GM04503 (cell line): ENCODE data around the gene LATS1.

Experiments used
- DNase-seq: peaks from one replicate; pipeline ENCODE4 v3.0.0-alpha.2; 2012; ENCODE audit warnings: low read depth

LATS1 gene

DNA sequence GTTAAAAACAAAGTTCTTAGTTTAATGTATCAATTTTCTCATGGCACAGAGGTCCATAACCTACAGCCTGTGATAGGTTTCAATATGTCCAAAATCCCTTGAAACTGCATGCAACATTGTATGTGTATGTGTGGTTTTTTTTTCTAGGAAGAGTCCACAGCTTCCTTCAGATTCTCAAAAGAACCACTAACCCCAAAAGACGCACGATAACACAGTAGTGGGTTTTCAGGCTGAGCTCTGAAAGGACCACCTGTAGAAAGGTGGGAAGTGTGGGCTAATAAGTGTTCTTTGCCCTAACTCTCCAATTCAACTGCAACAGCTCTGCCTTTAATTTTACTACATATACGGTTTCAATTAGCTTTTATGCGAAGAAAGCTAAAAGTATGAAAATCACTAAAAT, 57.9 kb downstream of the LATS1 start:
- no peak for DNase-seq

DNA sequence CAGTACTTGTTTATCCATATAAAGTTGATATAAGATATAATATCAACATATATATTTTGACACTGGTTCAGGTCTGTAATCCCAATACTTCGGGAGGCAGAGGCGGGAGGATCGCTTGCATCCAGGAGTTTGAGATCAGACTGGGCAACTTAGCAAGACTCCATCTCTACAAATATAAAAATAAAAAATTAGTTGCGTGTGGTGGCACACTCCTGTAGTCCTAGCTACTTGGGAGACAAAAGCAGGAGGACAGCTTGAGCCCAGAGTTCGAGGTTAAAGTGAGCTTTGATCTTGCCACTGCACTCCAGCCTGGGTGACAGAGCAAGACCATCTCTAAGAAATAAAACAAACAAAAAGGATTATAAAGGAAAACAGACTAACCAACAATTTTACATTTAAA, 60.5 kb downstream of the LATS1 start:
- no peak for DNase-seq

DNA sequence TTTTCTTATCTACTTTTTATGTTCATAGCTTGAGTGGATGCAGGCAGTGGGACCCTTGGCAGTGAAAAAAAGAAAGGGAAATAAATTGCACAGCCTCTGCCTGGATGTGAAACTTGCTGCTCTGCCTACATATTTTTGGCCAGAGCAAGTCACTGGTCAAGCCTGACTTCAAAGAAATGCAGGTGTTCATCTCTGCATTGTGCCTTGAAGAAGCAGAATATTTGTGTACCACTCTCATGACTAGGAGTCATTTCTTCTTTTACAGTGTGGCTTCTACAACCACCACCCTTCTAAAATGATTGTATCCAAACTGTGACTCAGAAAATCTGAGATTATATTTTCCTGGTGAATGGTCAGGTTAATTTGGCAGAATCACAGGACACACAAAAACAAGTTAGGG, 66.8 kb downstream of the LATS1 start:
- DNase-seq, result no peak

DNA sequence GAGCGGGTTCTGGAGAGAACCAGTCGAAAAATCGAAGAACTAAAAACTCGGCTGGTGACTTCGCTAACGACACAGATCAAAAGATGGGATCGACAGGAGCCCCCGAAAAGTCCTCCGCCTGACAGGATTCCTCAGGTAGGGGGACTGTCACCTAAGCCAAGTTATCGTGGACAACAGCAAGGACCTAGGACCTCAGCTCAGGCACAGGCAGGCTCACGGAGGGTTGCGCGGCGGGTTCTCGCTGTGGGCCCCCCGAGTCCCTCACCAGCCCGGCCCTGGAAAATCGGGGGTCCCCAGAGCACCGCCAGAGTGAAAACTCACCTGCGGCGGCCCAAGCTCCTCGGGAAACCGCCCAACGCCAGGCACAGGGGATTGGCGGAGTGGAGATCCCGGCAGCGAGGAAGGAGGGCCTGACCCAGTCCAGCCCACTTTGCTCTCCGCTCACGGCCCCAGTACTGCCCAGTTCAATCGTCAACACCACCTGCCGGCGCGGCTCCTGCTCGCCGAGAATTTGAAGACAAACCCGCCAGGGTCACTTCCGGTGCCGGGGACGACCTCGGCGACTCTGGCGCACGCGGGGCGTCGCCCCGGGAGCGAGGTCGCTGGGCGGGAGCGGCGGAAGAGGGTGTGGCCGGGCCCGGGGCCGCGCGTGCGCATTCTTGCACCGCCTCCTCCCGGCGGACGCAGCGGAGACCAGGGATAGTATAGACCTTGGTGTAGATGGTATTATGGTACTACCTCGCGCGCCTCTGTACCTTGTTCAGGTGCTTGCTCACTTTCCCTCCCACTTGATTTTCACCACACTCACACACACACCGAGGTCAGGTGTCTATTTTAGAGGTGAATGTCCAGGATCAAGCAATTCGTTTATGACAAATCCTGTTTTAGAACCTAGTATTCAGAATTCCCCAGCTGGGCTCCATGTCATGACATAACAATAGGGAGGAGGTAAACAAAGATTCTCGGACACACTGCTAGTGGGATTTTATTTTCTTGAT, 69.5 kb downstream of the LATS1 start, which contains the start of gene KATNA1:
KATNA1 (minus strand) TSS at position 567 of the 998 bp plus-strand sequence. CDS start 10,167 bp downstream, outside the sequence.
- peak; percentile 34 for DNase-seq

DNA sequence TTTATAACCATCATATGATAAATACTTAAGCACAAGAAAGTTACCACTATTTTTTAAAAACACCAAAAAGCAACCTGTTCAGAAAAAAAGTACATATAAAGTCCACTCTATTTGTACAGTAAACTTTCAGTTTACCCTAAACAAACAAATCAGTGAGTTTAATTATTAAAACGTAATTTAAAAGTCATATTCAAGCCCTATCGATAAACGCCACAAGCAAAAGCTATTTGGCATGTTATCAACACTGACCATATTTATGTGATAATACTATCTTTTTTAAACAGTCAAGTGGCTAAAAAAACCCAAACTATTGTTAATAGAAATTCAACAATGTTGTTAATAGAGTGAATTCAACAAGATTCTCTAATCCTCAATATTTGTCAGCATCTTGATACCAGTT, 71.3 kb downstream of the LATS1 start:
- no peak for DNase-seq

DNA sequence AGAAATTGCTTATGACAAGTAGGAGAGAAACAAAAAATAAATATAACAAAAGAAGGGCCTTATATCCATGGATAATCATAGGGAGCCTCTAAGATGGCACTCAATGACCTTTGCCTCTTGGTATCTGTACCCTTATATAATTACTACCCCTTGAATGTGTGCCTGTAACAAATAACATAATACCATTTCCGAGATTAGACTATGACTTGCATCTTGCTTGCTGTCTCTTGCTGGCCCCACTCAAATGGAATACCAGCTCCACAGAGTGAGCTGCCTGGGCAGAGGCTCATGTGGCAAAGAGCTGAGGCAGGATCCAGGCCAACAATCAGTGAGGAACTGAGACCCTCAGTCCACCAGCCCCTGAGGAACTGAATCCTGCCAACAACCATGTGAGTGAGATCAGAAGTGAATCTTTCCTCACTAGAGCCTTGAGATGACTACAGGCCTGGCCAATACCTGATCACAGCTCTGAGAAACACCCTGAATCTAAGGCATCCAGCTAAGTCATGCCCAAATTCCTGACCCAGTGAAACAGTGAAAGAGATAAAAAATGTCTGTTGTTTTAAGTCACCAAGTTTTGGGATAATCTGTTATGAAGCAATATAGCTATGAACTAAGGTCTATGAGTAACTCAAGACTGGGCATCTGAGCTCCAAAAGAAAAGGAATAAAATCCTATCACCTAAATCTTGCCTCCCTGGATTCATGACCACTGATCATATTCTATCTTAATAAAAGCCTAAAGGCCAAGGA, 74.9 kb downstream of the LATS1 start:
- DNase-seq, result peak; percentile 67

DNA sequence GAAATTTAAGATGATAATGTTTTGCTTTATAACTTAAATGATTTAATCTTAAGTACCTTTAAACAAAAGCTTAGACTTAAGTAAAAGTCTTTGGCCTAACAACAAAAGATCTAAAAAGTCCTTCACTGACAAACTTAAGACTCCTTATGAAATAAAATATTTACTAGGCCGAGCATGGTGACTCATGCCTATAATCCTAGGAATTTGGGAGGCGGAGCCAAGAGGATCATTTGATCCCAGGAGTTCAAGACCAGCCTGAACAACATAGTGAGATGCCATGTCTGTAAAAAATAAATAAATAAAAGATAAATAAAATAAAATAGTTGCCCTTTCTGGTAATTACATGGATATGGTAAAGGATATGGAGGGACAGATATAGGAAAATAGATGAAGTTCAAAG, 81.8 kb downstream of the LATS1 start:
- DNase-seq, result no peak

DNA sequence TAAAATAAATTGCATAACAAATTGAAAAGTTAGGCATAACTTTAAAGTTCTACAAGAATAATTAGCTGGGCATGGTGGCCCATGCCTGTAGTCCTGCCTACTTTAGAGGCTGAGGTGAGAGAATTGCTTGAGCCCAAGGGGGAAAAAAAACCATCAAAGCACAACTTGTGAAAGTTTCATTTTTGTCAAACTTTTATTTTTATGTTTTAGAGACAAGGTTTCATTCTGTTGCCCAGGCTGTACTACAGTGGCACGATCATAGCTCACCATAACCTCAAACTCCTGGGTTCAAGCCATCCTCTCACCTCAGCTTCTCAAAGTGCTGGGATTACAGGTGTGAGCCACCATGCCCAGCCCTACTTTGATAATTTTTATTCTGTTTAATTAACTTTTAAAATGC, 83.6 kb downstream of the LATS1 start:
- no peak for DNase-seq

DNA sequence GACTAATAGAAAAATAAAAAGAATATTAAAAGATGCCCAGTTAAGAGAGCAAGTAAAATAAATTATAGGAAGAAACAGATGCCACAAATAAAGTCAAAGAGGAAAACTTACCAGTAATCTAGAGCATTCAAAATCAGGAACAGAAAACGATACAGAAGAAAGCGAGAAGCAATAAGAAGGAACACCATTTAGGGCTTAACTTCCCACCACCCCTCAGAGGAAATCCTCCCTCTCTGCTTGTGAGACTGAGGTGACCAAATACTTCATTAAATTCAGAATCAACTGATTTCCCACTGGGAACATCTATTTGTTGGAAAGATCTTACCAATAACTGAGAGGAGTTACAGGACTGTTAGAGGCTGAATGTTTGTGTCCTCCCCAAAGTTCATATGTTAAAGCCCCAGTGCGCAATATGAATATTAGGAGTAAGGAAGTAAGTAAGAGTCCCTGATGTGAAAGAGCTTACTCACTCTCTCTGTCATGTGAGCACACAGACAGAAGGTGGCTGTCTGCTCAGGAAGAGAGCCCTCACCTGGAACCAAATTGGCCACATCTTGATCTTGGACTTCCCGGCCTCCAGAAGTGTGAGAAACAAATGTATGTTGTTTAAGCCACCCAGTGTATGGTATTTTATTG, 88.9 kb downstream of the LATS1 start:
- no peak for DNase-seq

DNA sequence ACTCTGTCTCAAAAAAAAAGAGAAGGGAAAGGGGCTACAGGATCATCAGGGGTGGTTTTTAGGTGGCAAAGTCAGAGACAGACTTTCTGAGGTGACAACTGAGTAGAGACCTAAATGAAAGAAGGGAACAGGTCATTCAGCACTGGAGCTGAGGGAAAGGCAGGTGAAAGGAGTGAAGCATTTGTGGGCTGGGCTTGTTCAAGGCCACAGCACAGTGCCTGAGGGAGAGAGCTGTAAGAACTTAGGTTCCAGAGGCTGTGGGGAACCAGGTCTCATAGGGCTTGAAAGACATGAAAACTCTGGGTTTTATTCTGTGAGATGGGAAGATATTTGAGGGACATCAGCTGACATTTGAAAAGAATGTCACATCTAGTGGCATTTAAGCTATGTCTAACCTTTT, 90.2 kb downstream of the LATS1 start:
- DNase-seq, result no peak

DNA sequence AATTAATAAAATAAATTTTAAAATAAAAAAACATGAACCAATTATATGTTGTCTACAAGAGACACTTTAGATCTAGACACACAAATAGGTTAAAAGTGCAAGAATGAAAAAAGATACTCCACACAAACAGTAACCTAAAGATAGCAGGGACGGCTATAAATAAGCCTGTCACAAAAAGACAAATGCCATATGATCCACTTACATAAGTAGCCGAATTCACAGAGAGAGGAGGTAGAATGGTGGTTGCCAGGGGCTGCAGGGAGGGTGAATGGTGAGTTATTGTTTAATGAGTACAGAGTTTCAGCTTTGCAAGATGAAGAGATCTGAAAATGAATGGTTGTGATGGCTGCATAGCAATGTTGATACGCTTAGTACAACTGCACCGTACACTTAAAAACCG, 102.1 kb downstream of the LATS1 start:
- DNase-seq, result no peak

DNA sequence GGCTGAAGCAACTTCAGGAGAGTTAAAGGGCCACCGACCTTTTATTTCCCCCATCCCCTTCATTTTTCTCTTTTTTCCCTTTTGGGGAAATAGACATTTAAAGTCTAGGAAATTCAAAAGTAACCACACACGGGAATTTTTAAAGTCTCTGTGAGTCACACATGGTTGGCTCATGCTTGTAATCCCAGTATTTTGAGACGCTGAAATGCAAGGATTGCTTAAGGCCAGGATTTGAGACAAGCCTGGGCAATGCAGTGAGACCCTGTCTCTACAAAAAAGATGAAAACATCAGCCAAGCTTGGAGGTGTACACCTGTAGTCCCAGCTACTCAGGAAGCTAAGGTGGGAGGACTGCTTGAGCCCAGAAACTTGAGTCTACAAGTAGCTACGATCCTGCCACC, 103.6 kb downstream of the LATS1 start:
- DNase-seq, result peak; percentile 5

DNA sequence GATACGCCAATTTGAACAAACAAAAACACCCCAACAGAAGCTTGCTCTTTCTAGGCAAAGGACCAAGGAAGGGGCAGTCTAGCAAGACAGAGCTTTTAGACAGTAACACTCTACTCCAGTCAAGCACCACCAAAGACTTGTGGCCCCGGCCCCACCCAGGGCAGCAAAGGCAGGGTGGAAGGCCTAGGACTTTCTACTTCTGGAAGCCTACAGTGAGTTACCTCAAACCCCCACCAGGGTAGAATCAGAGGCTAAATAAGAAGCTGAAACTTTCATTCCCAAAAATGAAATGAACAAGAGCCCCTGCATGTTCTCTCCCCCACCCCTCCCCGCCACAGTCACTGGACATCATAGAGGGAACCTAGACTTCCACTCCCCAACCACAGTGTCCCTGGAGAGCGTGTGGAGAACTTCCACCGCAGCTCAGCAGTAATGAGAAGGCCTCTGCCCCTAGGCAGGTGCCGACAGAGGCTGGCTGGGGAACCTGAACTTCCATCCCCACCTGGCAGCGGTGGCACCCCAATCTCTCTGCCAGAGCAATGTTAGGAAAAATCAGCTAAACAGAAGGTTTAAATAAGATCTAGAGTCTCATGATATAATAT, 109.4 kb downstream of the LATS1 start:
- no peak for DNase-seq
